K562 (cell line): Measurements from ENCODE around the gene IFTAP. TPM values are rescaled to one million over a fixed set of nuclear protein-coding genes. Genes with fewer than 3 reads are reported as not detected.

Source experiments
- ATAC-seq: fragments of 200-7000 bp; cut with Tn5 transposase; 3 replicates; pipeline ENCODE4 v1.9.1; 2020; ENCODE audit warnings: moderate library complexity
- BruUV-seq: library from RNA; stranded (reverse); fragments of 400-500 nt; replicated peaks from 2 replicates; lab custom pipeline; 2021; lab: Mats Ljungman, UMichigan
- CTCF ChIA-PET: fragments of 300-600 bp; formaldehyde crosslinking; extraction: SDS; loops from one replicate; lab custom pipeline; 2021; ENCODE audit warnings: low intra/inter-chr PET ratio; lab: Yijun Ruan, JAX
- POLR2A ChIA-PET: fragments of 300-600, 350-650 bp; sonication (Branson Sonifier 250); formaldehyde crosslinking; extraction: SDS; loops from one replicate; lab custom pipeline; 2021; ENCODE audit warnings: antibody characterized with exemption, inconsistent platforms; lab: Yijun Ruan, JAX
- DNase-seq, 4 experiments: peaks; one replicate each; pipeline versions ENCODE4 v3.0.0 to v3.0.0-alpha.2; 2011 to 2018; ENCODE audit warnings: low spot score in 3 of 4, mixed read lengths in 3 of 4; ENCODE audit errors: extremely low read depth in 1 of 4
- FAIRE-seq: peaks from 2 replicates; lab custom pipeline; 2011; peaks lifted over from hg19 to GRCh38; lab: Jason Lieb, UNC
- H2AFZ ChIP-seq: 2 replicates; pipeline ENCODE4 v1.6.0; 2011; ENCODE audit warnings: low read depth, low read length, control low read depth, inconsistent platforms
- H3K27ac ChIP-seq: fragments of 200-600 bp; 3 replicates; pipeline ENCODE4 v1.8.0; 2011; ENCODE audit warnings: low read depth, mild to moderate bottlenecking, control low read depth, inconsistent platforms, low read length, moderate library complexity, mixed read lengths; ENCODE audit errors: extremely low read depth
- H3K27me3 ChIP-seq, 2 experiments: fragments of 300-600 bp in 1 of 2; 2 replicates in 1 of 2; 3 replicates in 1 of 2; pipeline versions ENCODE4 v1.6.0 to v1.8.0; 2011; ENCODE audit warnings: inconsistent platforms in 2 of 2, low read length in 2 of 2, mild to moderate bottlenecking in 1 of 2, mixed read lengths in 1 of 2, moderate library complexity in 1 of 2; ENCODE audit not compliant: control insufficient read depth in 2 of 2, insufficient read depth in 2 of 2
- H3K36me3 ChIP-seq: fragments of 300-600 bp; 3 replicates; pipeline ENCODE4 v1.8.0; 2011; ENCODE audit warnings: mild to moderate bottlenecking, low read length, inconsistent platforms; ENCODE audit not compliant: control insufficient read depth, insufficient read depth
- H3K4me1 ChIP-seq, 2 experiments: fragments of 200-600 bp in 1 of 2; replicated peaks in 1 of 2; 2 replicates in 1 of 2; 3 replicates in 1 of 2; pipeline versions ENCODE4 v1.5.1 to v1.8.0; 2011; ENCODE audit warnings: inconsistent platforms in 2 of 2, low read length in 2 of 2, mild to moderate bottlenecking in 1 of 2, mixed read lengths in 1 of 2, moderate library complexity in 1 of 2; ENCODE audit not compliant: control insufficient read depth in 2 of 2, insufficient read depth in 2 of 2
- H3K4me2 ChIP-seq: 2 replicates; pipeline ENCODE4 v1.6.1; 2011; ENCODE audit warnings: low read length, control low read depth, inconsistent platforms, mixed read lengths; ENCODE audit not compliant: insufficient read depth
- H3K4me3 ChIP-seq: fragments of 200-600 bp; sonication (generic), shearing (Covaris generic); 2 replicates; pipeline ENCODE4 v1.5.1; 2016; ENCODE audit warnings: control low read depth, inconsistent platforms
- H3K79me2 ChIP-seq: fragments of 200-600 bp; 3 replicates; pipeline ENCODE4 v1.8.0; 2011; ENCODE audit warnings: low read length, inconsistent platforms; ENCODE audit not compliant: control insufficient read depth, insufficient read depth
- H3K9ac ChIP-seq, 2 experiments: 2 replicates each; pipeline versions ENCODE4 v1.6.0 to v1.6.1; 2011; ENCODE audit warnings: low read depth in 2 of 2, low read length in 2 of 2, control low read depth in 1 of 2, inconsistent platforms in 1 of 2, mild to moderate bottlenecking in 1 of 2, mixed read lengths in 1 of 2; ENCODE audit not compliant: insufficient read depth in 1 of 2
- H3K9me1 ChIP-seq: one replicate; pipeline ENCODE4 v1.6.0; 2011; ENCODE audit warnings: inconsistent platforms, mild to moderate bottlenecking, low read length, moderate library complexity; ENCODE audit not compliant: control insufficient read depth, insufficient read depth
- H3K9me3 ChIP-seq: replicated peaks from 2 replicates; pipeline ENCODE4 v1.5.1; 2011; ENCODE audit warnings: low read depth, low read length, inconsistent platforms; ENCODE audit not compliant: control insufficient read depth, insufficient read depth
- H4K20me1 ChIP-seq: replicated peaks from 2 replicates; pipeline ENCODE4 v1.6.1; 2011; ENCODE audit warnings: low read length, inconsistent platforms, mixed read lengths; ENCODE audit not compliant: control insufficient read depth, insufficient read depth
- CEBPB ChIP-seq: fragments of 450-650 bp; IDR thresholded peaks from 2 replicates; pipeline ENCODE4 v1.6.1; 2016; ENCODE audit warnings: missing genetic modification characterization, missing compliant biosample characterization
- CHCHD3 ChIP-seq: fragments of 250-450 bp; sonication (Bioruptor Pico); IDR thresholded peaks from 2 replicates; pipeline ENCODE4 v2.1.2; 2022; ENCODE audit warnings: mild to moderate bottlenecking
- CREBBP ChIP-seq: IDR thresholded peaks from one replicate; pipeline ENCODE4 v1.6.1; 2012; ENCODE audit warnings: low read depth, mild to moderate bottlenecking, control low read depth, inconsistent platforms, low read length
- HES1 ChIP-seq: fragments of 450-650 bp; IDR thresholded peaks from 2 replicates; pipeline ENCODE4 v1.6.1; 2016; ENCODE audit warnings: low read depth, mild to moderate bottlenecking, moderate library complexity
- HEY1 ChIP-seq: fragments of 250-450 bp; sonication (Bioruptor Pico); IDR thresholded peaks from 2 replicates; pipeline ENCODE4 v1.5.0; 2020; ENCODE audit warnings: mild to moderate bottlenecking, moderate library complexity, borderline replicate concordance
- KHSRP ChIP-seq: fragments of 450-650 bp; IDR thresholded peaks from 2 replicates; pipeline ENCODE4 v1.6.1; 2017
- PTBP1 ChIP-seq: fragments of 200-400 bp; formaldehyde crosslinking; IDR thresholded peaks from 2 replicates; pipeline ENCODE4 v1.6.1; 2017; ENCODE audit warnings: low read depth, low read length
- RBFOX2 ChIP-seq: fragments of 200-400 bp; formaldehyde crosslinking; IDR thresholded peaks from 2 replicates; pipeline ENCODE4 v1.6.1; 2017; ENCODE audit warnings: low read depth, mild to moderate bottlenecking, low read length, moderate library complexity
- YY1 ChIP-seq, 3 experiments: IDR thresholded peaks; 2 replicates each; pipeline ENCODE4 v1.6.1; 2011; ENCODE audit warnings: low read length in 2 of 3, mild to moderate bottlenecking in 2 of 3, moderate library complexity in 2 of 3, borderline replicate concordance in 1 of 3, control low read depth in 1 of 3, low read depth in 1 of 3; ENCODE audit not compliant: insufficient read depth in 3 of 3, insufficient replicate concordance in 2 of 3, control insufficient read depth in 1 of 3, insufficient read length in 1 of 3; ENCODE audit errors: extremely low read depth in 1 of 3
- ZNF12 ChIP-seq: sonication (generic); formaldehyde crosslinking; IDR thresholded peaks from 2 replicates; pipeline ENCODE4 v1.4.0; 2020; ENCODE audit warnings: mild to moderate bottlenecking, missing genetic modification reagents
- ZNF551 ChIP-seq: fragments of 250-450 bp; sonication (Bioruptor Pico); IDR thresholded peaks from 2 replicates; pipeline ENCODE4 v1.5.0; 2021; ENCODE audit warnings: mild to moderate bottlenecking, moderate library complexity
- ZNF76 ChIP-seq: fragments of 250-450 bp; sonication (Bioruptor Pico); IDR thresholded peaks from 2 replicates; pipeline ENCODE4 v1.4.0; 2020; ENCODE audit warnings: mild to moderate bottlenecking, moderate library complexity, borderline replicate concordance
- WGBS: fragments of 100-300 bp; shearing (Covaris generic); methylation state at CpG from one replicate; pipeline ENCODE4 v1.1.6; 2016; ENCODE audit warnings: low coverage, mixed read lengths; ENCODE audit not compliant: insufficient coverage; ENCODE audit errors: missing lambda C conversion rate; 5-methylcytosine and 5-hydroxymethylcytosine counted together
- in situ Hi-C: fragments of 300-500 bp; cut with MboI; formaldehyde crosslinking; loops from 4 replicates; pipeline ENCODE4 v1.15.0; 2018; ENCODE audit warnings: inconsistent platforms, mixed read lengths
- intact Hi-C: fragments of 100-400 bp; cut with micrococcal nuclease; formaldehyde crosslinking; loops from 2 replicates; pipeline ENCODE4 v1.14.2; 2022
- polyA plus RNA-seq, 8 experiments: library from polyadenylated mRNA; depleted of rRNA in 4 of 8; stranded (reverse) in 5 of 8; unstranded in 3 of 8; fragments of >200 nt; fragmentation: Nextera tagmentation in 2 of 8; fragmentation: Illumina TruSeq in 1 of 8; extraction: Ambion mirVana in 2 of 8; extraction: Trizol in 1 of 8; gene quantifications; 2 replicates each; pipeline versions ENCODE4 v1.2.1 to v1.2.3, GENCODE V29; 2011 to 2014; ENCODE audit warnings: inconsistent platforms in 1 of 8, missing spikeins in 1 of 8
- total RNA-seq, 7 experiments: library from RNA; depleted of rRNA in 6 of 7; stranded (reverse); fragments of >200 nt in 6 of 7; fragmentation: Illumina TruSeq in 2 of 7; extraction: Trizol in 2 of 7; gene quantifications; 2 replicates each; pipeline versions ENCODE4 v1.2.1 to v1.2.3, GENCODE V29; 2011 to 2021; ENCODE audit warnings: low replicate concordance in 1 of 7
- TF ChIP-seq, protein P1 (sequence below): fragments of 250-450 bp; sonication (Bioruptor Pico); IDR thresholded peaks from 2 replicates; pipeline ENCODE4 v1.5.0; 2020; ENCODE audit warnings: mild to moderate bottlenecking
- TF ChIP-seq, protein P2 (sequence below): fragments of 250-450 bp; sonication (Bioruptor Pico); IDR thresholded peaks from 2 replicates; pipeline ENCODE4 v1.8.0; 2022; ENCODE audit warnings: inconsistent platforms
- TF ChIP-seq, protein P3 (sequence below): fragments of 450-650 bp; formaldehyde crosslinking; IDR thresholded peaks from 2 replicates; pipeline ENCODE4 v1.4.0; 2020; ENCODE audit warnings: mild to moderate bottlenecking, mixed read lengths

Gene IFTAP
- total and polyA plus RNA-seq, 9 of the 15 experiments (the other 6 are each of a cell fraction or from before 2014, with no cell fraction given): 9.2 to 30.0 (median 17.0) TPM

DNA sequence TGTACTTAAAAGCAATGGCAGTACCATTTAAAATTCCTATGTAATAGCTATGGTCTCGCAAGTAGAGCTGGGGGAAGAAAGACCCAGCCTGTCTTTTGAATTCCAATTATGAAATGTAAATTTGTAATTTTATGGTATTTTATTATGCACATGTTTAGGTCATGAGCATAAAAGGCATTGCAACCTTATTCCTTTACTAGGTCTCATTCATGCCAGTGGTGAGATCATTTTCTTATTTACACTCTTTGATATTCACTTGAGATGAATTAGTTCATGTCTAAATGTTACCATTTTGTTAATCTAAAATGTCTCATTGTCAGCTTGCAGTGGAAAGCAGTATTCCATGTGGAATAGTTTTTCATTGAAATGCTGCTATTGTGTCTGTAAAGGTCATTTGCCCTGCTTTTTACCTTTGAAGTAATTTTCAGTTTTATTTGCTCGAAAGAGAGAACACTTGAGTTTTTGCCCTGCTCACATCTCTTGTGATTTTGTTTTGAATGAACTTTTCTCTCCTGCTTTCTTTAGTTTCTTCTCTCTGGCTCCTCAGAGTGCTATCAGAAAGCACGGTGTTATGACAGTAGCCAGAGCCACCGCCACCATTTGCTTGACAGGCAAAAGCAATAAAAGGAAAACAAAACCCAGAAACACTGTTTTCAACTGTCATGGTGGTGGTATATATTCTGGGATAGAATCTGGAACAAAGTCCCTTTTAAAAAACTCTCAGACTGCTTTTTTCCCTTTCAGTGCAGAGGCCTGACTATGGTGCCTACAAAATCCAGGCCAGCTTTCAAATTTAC, 41.0 kb downstream of the IFTAP start (continued):
- TF ChIP-seq, protein P1, sequence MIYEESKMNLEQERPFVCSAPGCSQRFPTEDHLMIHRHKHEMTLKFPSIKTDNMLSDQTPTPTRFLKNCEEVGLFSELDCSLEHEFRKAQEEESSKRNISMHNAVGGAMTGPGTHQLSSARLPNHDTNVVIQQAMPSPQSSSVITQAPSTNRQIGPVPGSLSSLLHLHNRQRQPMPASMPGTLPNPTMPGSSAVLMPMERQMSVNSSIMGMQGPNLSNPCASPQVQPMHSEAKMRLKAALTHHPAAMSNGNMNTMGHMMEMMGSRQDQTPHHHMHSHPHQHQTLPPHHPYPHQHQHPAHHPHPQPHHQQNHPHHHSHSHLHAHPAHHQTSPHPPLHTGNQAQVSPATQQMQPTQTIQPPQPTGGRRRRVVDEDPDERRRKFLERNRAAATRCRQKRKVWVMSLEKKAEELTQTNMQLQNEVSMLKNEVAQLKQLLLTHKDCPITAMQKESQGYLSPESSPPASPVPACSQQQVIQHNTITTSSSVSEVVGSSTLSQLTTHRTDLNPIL (CRISPR knock-in tag): no peak
- no peak for TF ChIP-seq ZNF551 (CRISPR knock-in tag)
- no peak for TF ChIP-seq KHSRP
- TF ChIP-seq YY1 (IDR thresholded peaks at IDR 0.05; ENCODE audit: borderline replicate concordance in 1 of 3, control insufficient read depth in 1 of 3, extremely low read depth in 1 of 3, insufficient read depth in 3 of 3, insufficient read length in 1 of 3, insufficient replicate concordance in 2 of 3, low read depth in 1 of 3, low read length in 2 of 3): no peak

DNA sequence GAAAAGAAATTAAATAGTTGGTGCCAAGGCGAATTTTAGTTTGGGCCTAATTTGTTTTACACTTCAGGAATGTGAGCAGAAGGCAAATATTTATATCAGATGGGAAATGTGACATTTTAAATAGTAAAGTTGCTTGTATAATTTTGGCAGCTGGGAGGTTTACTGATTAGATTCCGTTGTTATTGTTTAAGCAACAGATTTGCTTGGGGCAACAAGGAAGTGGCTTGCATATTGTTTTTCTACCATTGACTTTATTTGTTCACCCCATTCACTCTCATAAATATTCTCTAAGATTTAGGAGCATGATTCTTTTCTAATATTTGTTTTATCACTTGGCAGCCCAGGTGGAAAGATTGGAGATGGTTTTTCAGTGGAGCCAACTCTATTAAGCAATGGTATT, 44.3 kb downstream of the IFTAP start:
- H4K20me1 ChIP-seq: no peaks in the 10 kb centered on the region
- H3K36me3 ChIP-seq: no peaks in the 10 kb centered on the region
- H3K9me3 ChIP-seq: no peaks in the 10 kb centered on the region
- WGBS: 3% methylated on average over 2 of the region's 2 CpGs
- no peaks in the 10 kb centered on the region for H3K79me2 ChIP-seq
- H3K27me3 ChIP-seq: no peaks in the 10 kb centered on the region
- ChIA-PET POLR2A (no interaction called here), CTCF (interaction anchor here (0.6 kb wide), 1 partner anchor 71 kb away, joined by 3 read pairs; the partner anchor contains the start of gene RAG1)
- no peaks in the 10 kb centered on the region for H3K9me1 ChIP-seq
- H3K4me1 ChIP-seq: no peaks in the 10 kb centered on the region
- no peak overlapping the region for H3K4me2 ChIP-seq
- H3K27ac ChIP-seq: no peak overlapping the region
- no TSS peak for BruUV-seq
- in situ Hi-C loops (no loop called here), intact Hi-C loops (no loop called here)
- FAIRE-seq (no peak), ATAC-seq (no peak), DNase-seq (no peak)
- H2AFZ ChIP-seq: no peak overlapping the region
- no peak overlapping the region for H3K9ac ChIP-seq
- no peak overlapping the region for H3K4me3 ChIP-seq
- no peak for TF ChIP-seq HES1
- TF ChIP-seq CHCHD3 (CRISPR knock-in tag): no peak
- TF ChIP-seq ZNF76 (CRISPR knock-in tag): no peak
- no peak for TF ChIP-seq RBFOX2
- no peak for TF ChIP-seq PTBP1
- no peak for TF ChIP-seq HEY1 (CRISPR knock-in tag)
- TF ChIP-seq, protein P2, sequence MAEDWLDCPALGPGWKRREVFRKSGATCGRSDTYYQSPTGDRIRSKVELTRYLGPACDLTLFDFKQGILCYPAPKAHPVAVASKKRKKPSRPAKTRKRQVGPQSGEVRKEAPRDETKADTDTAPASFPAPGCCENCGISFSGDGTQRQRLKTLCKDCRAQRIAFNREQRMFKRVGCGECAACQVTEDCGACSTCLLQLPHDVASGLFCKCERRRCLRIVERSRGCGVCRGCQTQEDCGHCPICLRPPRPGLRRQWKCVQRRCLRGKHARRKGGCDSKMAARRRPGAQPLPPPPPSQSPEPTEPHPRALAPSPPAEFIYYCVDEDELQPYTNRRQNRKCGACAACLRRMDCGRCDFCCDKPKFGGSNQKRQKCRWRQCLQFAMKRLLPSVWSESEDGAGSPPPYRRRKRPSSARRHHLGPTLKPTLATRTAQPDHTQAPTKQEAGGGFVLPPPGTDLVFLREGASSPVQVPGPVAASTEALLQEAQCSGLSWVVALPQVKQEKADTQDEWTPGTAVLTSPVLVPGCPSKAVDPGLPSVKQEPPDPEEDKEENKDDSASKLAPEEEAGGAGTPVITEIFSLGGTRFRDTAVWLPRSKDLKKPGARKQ (CRISPR knock-in tag): no peak
- TF ChIP-seq CEBPB (tag): no peak
- TF ChIP-seq, protein P3, sequence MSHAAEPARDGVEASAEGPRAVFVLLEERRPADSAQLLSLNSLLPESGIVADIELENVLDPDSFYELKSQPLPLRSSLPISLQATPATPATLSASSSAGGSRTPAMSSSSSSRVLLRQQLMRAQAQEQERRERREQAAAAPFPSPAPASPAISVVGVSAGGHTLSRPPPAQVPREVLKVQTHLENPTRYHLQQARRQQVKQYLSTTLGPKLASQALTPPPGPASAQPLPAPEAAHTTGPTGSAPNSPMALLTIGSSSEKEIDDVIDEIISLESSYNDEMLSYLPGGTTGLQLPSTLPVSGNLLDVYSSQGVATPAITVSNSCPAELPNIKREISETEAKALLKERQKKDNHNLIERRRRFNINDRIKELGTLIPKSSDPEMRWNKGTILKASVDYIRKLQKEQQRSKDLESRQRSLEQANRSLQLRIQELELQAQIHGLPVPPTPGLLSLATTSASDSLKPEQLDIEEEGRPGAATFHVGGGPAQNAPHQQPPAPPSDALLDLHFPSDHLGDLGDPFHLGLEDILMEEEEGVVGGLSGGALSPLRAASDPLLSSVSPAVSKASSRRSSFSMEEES: no peak
- no peak for TF ChIP-seq ZNF12 (CRISPR knock-in tag)
- TF ChIP-seq CREBBP: no peak
